ENCODE measurements around the gene BMI1.

Gene BMI1

GRCh38 chr10:22368981-22369380, 48.1 kb downstream of the BMI1 start:
- DNase-seq, result no peak

- DNase-seq, result peak; percentile 6
Observed at GRCh38 chr10:22369434-22370072, 48.7 kb downstream of the BMI1 start.

- no peak for DNase-seq
Observed at GRCh38 chr10:22370320-22370719, 49.4 kb downstream of the BMI1 start.

- no peak for DNase-seq
Observed at GRCh38 chr10:22372298-22372697, 51.4 kb downstream of the BMI1 start.

GRCh38 chr10:22372917-22373316, 52.0 kb downstream of the BMI1 start:
- DNase-seq, result no peak

- no peak for DNase-seq
Observed at GRCh38 chr10:22374489-22375126, 53.7 kb downstream of the BMI1 start.

- DNase-seq, result no peak
Observed at GRCh38 chr10:22379059-22379458, 58.2 kb downstream of the BMI1 start.

All from EL (cell line).